GM21526 (cell line): Measurements from ENCODE around the gene DAAM2.

Experiments
- ATAC-seq: cut with Tn5 transposase; IDR thresholded peaks from one replicate; pipeline ENCODE4 v1.9.1; 2021; ENCODE audit warnings: moderate library complexity; ENCODE audit not compliant: unreplicated experiment, low FRiP score

DAAM2 gene

DNA sequence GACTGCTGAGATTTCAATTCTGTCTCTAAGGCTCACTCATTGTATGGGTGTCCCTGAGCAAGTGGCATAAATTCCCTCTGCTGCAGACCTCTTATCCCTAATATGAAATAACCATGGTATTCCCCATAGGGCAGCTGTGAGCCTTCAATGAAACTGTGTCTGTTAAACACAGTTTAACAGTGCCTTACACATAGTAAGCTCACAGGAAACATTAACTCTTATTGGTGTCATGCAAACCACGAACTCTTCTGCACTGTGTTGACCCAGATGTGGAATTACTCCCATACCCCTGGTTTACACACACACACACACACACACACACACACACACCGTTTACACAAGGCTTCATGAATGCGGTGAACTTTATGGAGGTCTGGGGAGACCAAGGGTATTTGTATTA lies 23.2 kb downstream of the DAAM2 start:
- no peak for ATAC-seq

DNA sequence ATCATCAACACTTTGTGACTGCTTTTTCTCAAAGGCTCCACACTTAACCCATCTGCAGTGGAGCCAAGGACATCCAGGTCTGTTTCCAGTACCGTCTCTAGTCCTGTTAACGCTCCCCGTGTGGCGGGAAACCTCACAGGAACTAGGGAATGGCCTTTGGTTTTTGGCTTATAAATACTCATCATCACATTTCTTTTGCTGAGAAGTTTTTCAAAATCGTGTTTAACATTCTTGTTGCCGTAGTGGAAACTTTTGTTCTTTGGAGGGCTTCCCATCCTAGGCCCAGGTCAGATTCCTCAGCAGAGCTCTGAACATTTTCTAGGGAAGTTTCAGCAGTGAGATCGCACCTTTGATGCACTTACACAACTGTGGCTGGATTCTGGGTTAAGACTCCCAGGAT lies 24.6 kb downstream of the DAAM2 start:
- ATAC-seq, result no peak

DNA sequence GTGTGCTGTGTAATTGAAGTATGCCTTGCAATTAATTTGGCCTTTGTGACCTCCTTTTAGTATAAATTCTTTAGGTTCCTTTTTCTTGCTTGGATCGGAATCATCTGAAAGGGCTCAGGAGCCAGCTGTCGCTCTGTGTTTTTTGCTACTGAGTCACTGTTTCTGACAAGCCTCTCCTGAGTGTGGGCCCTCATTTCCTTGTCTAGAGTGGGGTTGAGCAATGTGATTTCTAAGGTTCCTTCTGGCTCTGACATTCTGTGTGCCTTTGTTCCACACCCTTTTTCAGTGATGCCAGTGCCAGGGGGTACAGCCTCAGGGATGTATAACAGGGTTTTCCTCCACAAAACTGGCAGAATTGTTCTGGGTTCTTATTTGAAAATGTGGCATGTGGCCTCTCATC lies 26.5 kb downstream of the DAAM2 start:
- ATAC-seq, result no peak

DNA sequence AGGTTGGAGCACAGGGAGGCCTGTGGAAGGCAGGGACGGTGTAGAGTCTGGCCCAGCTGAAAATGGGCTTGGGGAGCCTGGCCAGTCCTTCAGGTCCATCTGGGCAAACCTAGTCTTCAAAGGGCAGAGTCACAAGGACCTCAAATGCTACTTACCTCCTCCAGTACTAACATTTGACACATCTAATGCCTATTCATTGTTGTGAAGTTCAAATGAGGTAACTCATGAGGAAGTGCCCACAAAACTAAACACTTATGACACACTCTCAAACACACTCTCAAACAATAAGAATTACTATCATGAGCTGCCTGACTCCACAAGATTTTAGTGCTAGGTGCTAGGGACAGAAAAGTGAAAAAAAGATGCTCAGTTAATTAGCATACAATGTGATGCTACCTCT lies 27.1 kb downstream of the DAAM2 start:
- no peak for ATAC-seq

DNA sequence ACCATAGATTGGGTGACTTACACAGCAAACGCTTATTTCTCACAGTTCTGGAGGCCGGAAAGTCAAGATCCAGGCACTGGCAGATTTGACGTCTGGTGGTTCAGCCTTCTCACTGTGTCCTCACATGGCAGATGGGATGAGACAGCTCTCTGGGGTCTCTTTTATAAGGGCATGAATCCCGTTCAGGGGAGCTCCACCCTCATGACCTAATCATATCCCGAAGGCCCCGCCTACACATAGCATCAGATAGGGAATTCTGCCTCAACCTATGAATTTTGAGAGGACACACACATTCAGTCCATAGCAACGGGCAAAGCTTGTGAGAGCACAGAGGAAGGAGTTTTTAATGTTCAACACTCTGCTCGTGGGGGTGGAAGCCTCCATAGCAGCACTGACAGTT lies 27.5 kb downstream of the DAAM2 start:
- ATAC-seq, result no peak

DNA sequence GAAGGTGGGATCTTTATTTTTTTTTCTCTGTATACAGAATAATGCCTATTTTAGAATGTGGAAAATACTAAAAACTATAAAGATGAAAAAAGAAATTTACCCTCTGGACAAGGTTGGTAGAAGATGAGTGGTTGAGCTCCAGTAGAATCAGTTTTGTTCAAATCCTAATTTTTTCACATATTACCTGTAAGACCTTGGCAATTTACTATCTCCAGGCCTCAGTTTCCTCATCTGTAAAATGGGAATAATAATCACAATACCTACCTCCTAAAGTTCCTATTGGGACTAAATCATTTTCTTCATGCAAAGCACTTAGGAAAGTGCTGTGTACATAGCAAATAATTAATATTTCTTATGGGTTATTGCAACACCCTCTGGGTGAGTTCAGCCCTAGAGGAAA lies 28.4 kb downstream of the DAAM2 start:
- no peak for ATAC-seq

DNA sequence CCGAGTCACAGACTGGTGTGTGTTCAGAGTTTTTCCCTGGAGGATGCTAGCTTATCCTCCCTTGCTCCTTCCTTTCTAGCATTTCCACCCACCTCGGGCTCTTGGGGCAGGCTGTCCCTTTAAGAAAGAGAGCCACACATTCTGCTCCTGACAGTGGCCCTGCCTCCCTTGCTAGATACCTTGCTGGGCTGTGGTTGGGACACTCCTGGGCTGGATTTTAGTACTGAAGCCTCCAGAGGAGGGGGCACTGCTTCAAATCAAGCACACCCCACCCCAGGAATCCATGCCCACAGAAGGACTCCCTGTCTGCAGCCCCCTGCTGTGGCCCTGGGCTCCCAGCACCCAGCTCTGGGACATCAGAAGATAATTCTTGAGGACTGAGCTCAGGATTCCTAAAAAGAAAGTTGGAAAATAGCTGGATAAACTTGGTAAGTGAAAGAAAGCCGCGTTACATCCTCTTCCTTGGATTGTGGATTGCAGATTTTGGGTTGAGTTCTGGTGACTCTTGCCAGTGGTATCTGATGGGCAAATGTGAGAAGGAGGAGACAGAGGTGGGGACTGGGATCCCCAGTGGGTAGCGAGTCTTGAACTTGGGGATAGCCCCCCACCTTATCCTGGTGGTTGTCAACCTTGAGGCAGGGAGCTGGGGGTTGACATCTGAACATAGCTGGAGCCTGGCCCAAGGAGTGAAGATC lies 29.0 kb downstream of the DAAM2 start:
- no peak for ATAC-seq

DNA sequence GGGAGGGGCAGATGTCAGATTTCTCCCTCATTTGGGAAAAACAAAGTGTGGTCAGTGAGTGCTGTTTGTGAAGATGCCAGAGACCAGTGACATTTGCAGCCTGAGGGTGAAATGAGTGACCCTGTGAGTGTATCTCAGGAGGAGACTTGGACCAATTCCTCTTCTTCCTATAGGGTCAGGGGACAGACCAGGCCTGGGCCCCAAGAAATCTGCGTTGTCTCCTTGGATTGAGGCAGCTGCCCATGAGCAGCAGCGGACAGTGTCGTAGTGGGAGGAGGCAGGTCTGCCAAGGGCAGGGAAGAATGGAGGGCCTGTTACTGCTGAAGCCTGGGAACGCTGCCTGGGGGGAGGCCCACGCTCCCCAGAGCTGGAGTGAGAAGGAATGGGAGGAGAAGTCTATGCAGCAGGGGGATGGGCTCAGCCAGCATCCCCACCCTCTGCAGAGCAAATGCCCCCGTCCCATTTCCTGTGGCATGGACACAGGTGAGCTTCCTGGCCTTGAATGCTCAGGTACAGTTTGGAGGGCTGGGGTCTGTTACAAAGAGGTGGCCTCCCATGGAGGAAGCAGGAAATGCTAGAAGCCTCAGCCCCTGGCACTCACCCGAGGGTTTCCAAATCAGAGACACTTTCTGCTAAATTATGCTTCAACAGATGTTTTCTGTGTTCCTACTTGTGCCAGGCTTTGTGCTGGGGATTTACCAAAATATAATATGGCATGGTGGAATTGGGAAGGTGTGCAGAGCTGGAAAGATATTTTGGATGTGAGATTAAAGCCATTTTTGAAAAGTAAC lies 29.8 kb downstream of the DAAM2 start:
- ATAC-seq, result no peak

DNA sequence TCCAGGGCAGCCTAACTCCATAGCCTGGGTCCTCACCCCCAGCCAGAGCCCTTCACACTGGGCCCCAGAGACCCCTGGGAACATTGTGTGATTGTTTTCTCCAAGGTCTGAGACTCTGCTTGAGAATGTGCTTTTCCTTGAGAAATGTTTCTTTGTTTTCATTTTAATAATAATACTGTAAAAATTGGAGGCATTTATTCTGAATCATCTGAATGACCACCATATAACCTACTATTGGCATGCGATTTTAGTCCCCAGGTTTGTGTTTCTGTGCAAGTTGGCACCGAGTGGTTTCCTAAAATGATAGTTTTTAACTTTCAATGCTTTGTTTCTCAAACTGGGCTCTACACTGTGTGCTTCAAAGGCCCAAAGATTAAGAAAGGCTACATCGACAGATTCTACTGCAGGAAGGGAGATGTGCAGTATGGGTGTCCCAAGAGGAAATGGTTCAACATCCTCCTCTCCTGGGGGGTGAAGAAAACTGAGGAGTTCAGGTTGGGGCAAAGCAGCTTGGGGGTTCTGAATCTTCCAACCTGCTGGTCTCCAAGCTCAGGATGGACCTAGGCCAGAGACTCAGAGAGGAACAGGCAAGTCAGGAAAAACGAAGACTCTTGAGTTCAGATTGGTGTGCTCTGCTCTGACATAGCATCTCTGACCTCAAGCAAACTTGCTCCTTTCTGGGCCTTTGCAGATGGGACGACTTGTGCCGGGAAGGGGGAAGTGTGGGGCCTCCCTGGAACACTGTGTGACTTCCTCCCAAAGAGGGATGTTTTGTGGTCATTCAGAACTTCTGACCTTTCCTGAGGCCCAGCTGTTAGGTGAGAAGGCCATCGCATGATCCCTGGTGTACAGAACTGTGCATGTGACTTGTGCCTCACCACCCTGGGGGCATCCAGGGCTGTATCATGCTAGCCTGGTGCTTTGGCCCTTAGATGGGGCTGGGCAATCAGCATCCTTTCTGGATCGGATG lies 31.0 kb downstream of the DAAM2 start:
- no peak for ATAC-seq

DNA sequence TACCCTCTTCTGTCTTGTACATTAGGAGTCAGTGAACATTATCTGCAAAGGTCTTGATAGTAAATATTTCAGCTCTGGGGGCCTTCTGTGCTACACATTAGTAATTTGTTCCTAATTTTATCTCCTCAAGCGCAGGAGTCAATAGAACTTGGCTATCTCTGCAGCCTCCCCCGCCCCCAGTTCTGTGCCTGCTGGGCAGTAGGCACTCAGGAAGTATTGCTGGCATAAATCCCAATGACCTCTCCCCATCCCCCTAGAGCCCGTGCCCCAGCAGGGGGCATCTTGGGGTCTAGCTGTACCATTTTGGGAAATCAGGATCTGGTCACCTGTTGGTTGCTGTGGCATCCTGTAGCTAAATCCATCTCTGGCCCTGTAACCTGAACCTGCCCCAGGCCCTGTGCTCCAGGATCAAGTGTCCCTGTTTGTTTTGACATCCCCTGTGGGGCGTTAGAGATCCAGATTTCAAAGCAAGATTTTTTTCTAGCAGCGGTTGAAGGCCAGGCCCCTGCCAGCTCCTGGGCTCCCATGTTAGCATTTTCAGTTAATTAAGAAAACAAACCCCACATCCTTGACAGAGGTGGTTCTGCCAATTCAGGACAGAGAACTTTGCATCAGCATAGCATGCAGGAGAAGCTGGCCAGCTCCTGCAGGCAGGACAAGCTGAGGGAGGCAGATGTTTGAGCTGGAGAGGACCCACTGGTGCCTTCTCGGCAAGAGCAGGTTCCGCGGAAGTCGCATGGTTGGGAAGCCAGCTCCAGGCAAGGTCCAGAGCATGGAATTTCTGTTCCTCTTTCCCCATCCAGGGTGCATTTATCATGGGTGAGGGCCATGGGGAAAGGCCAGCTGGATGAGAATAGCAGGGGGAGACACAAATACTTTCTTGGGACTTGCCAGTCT lies 32.1 kb downstream of the DAAM2 start:
- no peak for ATAC-seq

DNA sequence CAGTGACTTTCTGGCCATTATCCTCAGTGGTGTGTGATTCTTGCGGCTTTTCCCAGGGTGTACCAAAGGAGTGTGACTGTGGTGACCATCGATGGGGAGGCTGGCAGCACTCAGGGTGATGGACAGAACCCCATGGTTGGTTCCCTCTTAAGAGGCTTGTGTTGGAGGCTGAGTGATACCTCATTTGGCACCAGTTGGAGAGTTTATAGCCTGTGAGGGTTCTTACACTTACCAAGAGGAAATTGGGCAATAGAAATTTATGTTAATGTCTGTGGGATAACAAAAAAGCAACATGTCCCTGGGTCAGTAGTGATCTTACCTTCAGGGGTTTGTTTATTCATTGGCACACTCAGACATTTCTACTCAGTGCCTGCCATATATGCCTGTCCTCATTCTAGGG lies 37.2 kb downstream of the DAAM2 start:
- ATAC-seq, result no peak

DNA sequence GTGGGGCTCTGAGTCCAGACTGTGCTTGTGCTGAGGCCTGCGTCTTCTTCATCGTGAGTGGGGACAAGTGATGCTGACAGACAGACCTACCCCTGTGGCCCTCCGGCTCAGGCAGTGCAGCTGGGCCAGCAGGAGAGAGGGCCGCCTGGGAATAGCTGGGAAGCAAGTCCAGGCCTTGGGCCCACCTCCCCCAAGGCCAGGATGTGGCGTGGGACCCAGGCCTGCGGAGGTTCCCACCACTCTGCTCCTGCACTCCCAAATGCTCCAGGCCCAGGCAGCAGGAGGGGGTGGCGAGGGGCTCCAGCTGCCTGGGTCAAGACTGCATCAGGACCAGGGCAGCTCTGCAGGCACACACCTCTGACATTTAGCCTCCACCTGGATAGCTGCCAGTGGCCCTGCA lies 38.3 kb downstream of the DAAM2 start:
- no peak for ATAC-seq

DNA sequence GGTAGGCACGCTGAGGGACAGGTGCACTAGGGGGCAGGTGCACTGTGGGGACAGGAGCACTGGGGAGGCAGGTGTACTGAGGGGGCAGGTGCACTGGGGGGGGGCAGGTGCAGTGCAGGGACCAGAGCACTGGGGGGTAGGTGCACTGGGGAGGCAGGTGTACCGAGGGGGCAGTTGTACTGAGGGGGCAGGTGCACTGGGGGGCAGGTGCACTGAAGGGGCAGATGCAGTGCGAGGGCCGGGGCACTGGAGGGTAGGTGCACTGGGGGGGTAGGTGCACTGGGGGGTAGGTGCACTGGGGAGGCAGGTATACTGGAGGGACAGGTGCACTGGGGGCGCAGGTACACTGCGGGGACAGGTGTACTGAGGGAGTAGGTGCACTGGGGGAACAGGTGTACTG lies 39.5 kb downstream of the DAAM2 start:
- ATAC-seq, result no peak

DNA sequence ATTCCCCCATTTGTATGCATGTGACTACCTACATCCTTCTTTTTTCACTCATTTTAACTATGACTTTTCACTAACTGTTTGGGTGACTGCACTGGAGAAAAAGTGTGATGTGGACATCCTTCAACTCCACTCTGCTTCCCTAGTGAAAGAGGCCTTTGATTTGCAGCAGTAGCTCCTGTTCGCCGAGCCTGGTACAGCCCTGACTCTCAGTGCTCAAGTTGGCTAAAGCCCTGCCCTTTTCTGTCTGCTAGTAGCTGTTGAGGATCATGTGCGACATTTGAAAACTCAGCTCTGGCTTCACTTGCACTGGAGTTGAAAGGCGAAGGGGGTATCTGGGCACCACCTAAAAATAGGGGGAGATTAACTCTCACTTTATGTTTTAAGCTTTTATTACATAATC lies 42.1 kb downstream of the DAAM2 start:
- no peak for ATAC-seq

DNA sequence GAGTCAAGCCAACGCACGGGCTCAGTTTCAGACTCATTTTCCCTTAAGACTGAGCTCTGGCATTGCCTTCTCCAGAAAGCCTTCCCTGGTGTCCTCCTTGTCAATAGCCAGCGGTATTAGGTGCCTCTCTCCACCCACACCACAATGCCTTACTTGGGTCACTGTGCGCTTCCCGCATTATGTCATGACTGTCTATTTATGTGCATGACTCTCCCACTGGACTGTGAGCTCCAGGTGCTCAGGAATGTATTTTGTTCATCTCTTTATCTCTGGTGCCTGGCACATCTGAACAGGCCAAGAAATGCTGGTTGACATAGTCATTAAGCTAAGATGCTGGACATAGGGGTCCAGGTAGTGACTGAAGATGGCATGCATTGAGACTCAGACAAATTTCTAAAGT lies 42.7 kb downstream of the DAAM2 start:
- ATAC-seq, result no peak

DNA sequence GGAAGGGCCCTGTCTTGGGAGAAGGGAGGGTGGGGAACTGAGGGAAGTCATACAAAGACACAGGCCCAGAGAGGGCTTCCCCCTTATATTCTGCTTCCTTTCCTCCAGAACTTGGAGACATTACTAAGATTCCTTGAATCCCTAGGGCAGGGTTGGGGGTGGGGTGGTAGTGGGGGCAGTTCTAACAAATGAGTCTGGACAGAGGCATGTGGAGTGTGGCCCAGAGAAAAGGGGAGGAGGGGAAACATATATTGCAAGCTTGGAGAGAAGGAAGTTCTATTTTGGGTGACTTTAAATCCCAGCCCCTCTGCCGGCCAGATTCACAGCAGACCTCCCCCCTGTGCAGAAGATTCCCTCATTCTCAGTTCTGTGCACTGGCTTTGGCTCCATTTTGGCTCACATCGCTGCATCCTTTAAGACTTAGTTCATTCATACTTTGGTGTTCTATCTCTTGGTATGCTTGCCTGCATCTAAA lies 43.7 kb downstream of the DAAM2 start:
- no peak for ATAC-seq

DNA sequence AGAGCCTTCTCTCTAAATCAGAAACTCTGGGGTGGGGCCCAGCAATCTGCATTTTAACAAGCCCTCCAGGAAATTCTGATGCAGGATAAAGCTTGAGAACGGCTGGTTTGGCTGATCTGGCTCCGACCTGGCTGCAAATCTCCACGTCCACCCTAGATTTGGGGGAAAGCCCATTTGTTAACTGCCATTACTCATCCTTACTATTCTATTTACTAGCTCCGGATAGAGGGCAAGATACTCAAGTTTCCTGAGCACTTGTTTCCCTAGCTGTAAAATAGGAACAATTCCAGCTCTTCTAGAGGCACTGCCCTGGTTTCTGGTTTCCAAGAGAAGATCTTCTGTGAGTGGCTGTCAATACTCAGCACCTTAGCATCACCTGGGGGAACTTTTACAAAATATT lies 44.4 kb downstream of the DAAM2 start:
- no peak for ATAC-seq

DNA sequence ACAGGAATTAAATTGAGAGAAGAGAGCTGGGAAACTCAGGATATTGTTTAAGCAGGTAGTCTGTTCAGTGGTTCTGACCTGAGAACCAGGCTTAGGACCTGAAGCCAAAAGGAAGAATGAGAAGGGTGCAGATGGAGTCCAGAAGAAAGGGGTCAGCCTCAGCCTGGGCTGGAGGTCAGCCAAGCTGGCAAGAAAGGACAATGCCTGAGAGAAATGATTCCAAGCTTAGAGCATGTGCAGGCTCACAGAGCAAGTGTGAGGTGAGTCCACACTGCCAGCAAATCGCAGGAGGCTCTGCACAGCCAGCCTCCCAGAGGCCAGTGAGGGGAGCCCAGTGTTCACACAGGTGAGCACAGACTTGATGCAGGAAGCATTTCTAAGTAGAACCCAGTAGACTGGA lies 47.3 kb downstream of the DAAM2 start:
- ATAC-seq, result no peak

DNA sequence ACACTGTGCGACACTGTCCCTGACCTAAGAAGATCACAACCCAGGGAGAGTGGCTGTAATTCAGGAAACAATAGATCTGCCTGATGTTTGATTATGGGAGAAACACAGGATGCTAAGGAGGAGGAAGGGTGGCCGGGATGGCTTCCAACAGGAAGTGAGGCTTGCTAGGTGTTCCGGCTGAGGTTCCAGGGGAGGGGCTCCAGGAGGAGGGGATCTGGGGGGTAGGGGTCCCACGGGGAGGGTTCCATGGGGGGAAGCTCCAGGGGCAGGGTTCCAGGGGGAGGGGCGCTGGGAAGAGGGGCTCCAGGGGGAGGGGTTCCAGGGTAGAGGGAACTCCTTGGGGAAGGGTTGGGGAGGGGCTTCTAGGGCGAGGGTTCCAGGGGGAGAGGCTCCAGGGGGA lies 48.6 kb downstream of the DAAM2 start:
- no peak for ATAC-seq

DNA sequence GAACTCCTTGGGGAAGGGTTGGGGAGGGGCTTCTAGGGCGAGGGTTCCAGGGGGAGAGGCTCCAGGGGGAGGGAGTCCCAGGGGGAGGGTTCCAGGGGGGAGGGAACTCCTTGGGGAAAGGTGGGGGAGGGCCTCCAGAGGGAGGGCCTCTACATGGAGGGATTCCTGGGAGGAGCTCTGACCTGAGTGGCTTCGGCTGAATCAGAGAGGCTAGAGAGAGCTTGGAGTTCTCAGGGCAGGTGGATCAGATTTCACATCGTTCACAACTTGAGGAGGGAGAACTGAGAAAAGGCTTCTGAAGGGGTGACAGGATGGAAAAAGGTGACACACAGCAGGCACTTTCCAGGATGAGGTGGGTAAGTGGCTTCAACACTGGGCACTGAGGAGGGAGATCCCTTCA lies 49.1 kb downstream of the DAAM2 start:
- no peak for ATAC-seq
